MCF 10A (cell line): ENCODE data around the gene TRMT1L. TPM values are rescaled to one million over a fixed set of nuclear protein-coding genes. Genes with fewer than 3 reads are reported as not detected.

Experiments
- BruUV-seq: library from RNA; stranded (reverse); fragments of 400-500 nt; replicated peaks from 2 replicates; lab custom pipeline; 2021; lab: Mats Ljungman, UMichigan
- CTCF ChIA-PET: fragments of 300-600 bp; sonication (Branson Sonifier 250); formaldehyde crosslinking; extraction: SDS; loops from one replicate; lab custom pipeline; 2021; ENCODE audit warnings: antibody characterized with exemption, inconsistent platforms; lab: Yijun Ruan, JAX
- POLR2A ChIA-PET: fragments of 300-600, 350-650 bp; sonication (Branson Sonifier 250); formaldehyde crosslinking; extraction: SDS; loops from one replicate; lab custom pipeline; 2020; ENCODE audit warnings: antibody characterized with exemption, inconsistent platforms; lab: Yijun Ruan, JAX
- DNase-seq: peaks from one replicate; pipeline ENCODE4 v3.0.0-alpha.2; 2018; ENCODE audit not compliant: unreplicated experiment
- H3K27ac Mint-ChIP-seq: one replicate; pipeline ENCODE4 v1.8.0; 2022; ENCODE audit warnings: mild to moderate bottlenecking, low read depth, mixed read lengths; ENCODE audit not compliant: unreplicated experiment
- H3K27me3 Mint-ChIP-seq: one replicate; pipeline ENCODE4 v1.8.0; 2022; ENCODE audit warnings: mixed read lengths; ENCODE audit not compliant: insufficient read depth, unreplicated experiment
- H3K36me3 Mint-ChIP-seq: one replicate; pipeline ENCODE4 v1.8.0; 2022; ENCODE audit warnings: mild to moderate bottlenecking, moderate library complexity, mixed read lengths; ENCODE audit not compliant: insufficient read depth, unreplicated experiment
- H3K4me1 Mint-ChIP-seq: one replicate; pipeline ENCODE4 v1.8.0; 2022; ENCODE audit warnings: mixed read lengths; ENCODE audit not compliant: insufficient read depth, unreplicated experiment
- H3K4me3 Mint-ChIP-seq: one replicate; pipeline ENCODE4 v1.8.0; 2022; ENCODE audit warnings: mild to moderate bottlenecking, moderate library complexity, mixed read lengths; ENCODE audit not compliant: unreplicated experiment
- H3K9me3 Mint-ChIP-seq: one replicate; pipeline ENCODE4 v1.8.0; 2022; ENCODE audit warnings: mixed read lengths; ENCODE audit not compliant: unreplicated experiment
- intact Hi-C: fragments of 100-400 bp; cut with micrococcal nuclease; formaldehyde crosslinking; loops from 2 replicates; pipeline ENCODE4 v1.14.1; 2022
- total RNA-seq: library from RNA; stranded (reverse); gene quantifications from 2 replicates; pipeline ENCODE4 v1.2.3, GENCODE V29; 2022
- TF ChIP-seq, protein P1 (sequence below): fragments of 200-600 bp; IDR thresholded peaks from one replicate; pipeline ENCODE4 v1.8.0; 2022; ENCODE audit warnings: antibody characterized with exemption, mild to moderate bottlenecking; ENCODE audit not compliant: unreplicated experiment

The TRMT1L gene
- total RNA-seq, 1 experiment from 2014 or later: 23.4 TPM

DNA sequence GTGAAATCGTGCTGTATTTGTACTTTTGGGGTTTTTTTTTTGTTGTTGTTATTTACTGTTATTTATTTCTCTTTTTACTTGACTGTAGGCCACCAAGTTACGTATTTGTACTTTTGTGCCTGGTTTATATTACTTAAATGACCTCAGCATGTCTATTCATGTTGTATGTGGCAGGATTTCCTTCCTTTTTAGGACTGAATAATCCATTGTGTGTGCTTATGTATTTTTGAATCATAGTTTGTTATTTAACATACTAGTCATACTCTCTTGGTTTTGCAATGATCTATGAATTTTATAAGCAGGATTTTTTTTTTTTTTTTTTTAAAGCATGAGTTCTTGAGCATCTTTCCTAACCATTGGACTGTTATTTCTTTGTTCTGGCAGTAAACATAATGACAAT is 60.2 kb downstream of the TRMT1L start:
- H3K36me3 Mint-ChIP-seq: peaks cover 31% of the 10 kb centered on the region
- intact Hi-C loops: no loop called here
- H3K27ac Mint-ChIP-seq: peak overlapping the region; percentile 57
- CTCF ChIA-PET: no interaction called here
- no peaks in the 10 kb centered on the region for H3K9me3 Mint-ChIP-seq
- H3K4me3 Mint-ChIP-seq: no peak overlapping the region
- TF ChIP-seq, protein P1, sequence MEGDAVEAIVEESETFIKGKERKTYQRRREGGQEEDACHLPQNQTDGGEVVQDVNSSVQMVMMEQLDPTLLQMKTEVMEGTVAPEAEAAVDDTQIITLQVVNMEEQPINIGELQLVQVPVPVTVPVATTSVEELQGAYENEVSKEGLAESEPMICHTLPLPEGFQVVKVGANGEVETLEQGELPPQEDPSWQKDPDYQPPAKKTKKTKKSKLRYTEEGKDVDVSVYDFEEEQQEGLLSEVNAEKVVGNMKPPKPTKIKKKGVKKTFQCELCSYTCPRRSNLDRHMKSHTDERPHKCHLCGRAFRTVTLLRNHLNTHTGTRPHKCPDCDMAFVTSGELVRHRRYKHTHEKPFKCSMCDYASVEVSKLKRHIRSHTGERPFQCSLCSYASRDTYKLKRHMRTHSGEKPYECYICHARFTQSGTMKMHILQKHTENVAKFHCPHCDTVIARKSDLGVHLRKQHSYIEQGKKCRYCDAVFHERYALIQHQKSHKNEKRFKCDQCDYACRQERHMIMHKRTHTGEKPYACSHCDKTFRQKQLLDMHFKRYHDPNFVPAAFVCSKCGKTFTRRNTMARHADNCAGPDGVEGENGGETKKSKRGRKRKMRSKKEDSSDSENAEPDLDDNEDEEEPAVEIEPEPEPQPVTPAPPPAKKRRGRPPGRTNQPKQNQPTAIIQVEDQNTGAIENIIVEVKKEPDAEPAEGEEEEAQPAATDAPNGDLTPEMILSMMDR: no peak
- H3K4me1 Mint-ChIP-seq: peaks cover 11% of the 10 kb centered on the region
- no peaks in the 10 kb centered on the region for H3K27me3 Mint-ChIP-seq
- peak; percentile 24 for DNase-seq
- BruUV-seq: no TSS peak
- POLR2A ChIA-PET: interaction anchor here (0.6 to 1.3 kb wide), 3 partner anchors 19 to 56 kb away, joined by 3 to 4 read pairs (median 4); no protein-coding TSS in a partner anchor

DNA sequence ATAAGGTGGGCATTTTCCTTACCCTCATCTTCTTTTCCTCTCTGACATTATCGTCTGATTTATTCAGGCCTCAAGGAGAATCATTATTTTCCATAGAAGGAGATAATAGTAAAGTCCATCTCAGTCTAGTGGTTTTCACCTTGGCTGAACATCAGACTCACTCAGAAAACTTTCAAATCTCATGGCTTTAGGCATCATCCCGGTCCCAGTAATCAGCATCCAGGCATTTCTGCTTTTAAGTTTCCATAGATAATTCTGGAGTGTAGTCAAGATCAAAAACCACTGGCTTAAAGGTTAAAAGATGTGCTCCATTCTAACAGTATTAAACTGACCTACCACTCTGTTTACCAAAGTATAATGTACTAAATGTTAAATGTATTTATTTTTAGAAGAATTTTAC is 62.0 kb downstream of the TRMT1L start:
- CTCF ChIA-PET: no interaction called here
- no peak overlapping the region for H3K27ac Mint-ChIP-seq
- peaks cover 11% of the 10 kb centered on the region for H3K4me1 Mint-ChIP-seq
- no peak overlapping the region for H3K4me3 Mint-ChIP-seq
- no TSS peak for BruUV-seq
- intact Hi-C loops: no loop called here
- H3K27me3 Mint-ChIP-seq: no peaks in the 10 kb centered on the region
- H3K36me3 Mint-ChIP-seq: peaks cover 18% of the 10 kb centered on the region
- POLR2A ChIA-PET: no interaction called here
- no peaks in the 10 kb centered on the region for H3K9me3 Mint-ChIP-seq
- no peak for DNase-seq
- TF ChIP-seq, protein P1: no peak

DNA sequence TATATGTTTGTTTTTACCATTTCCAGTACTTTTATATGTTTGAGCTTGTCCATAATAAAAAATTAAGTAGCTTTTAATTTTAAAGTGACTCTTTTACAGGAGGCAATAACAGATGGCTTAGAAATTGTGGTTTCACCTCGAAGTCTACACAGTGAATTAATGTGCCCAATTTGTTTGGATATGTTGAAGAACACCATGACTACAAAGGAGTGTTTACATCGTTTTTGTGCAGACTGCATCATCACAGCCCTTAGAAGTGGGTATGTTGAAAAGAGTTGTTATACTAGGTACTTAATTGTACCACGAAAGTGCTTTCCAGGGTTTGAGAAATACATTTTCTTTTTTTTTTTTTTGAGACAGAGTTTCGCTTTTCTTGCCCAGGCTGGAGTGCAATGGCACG is 65.3 kb downstream of the TRMT1L start:
- Mint-ChIP-seq H3K4me3 (no peak overlapping the region), H3K27me3 (no peaks in the 10 kb centered on the region), H3K4me1 (peaks cover 4% of the 10 kb centered on the region), H3K9me3 (no peaks in the 10 kb centered on the region), H3K27ac (no peak overlapping the region), H3K36me3 (peaks cover 16% of the 10 kb centered on the region)
- TF ChIP-seq, protein P1: no peak
- intact Hi-C loops: no loop called here
- CTCF ChIA-PET: no interaction called here
- BruUV-seq: no TSS peak
- POLR2A ChIA-PET: interaction anchor here (0.6 to 1.3 kb wide), 4 partner anchors 12 to 201 kb away, joined by 3 to 4 read pairs (median 3); no protein-coding TSS in a partner anchor
- DNase-seq: no peak

DNA sequence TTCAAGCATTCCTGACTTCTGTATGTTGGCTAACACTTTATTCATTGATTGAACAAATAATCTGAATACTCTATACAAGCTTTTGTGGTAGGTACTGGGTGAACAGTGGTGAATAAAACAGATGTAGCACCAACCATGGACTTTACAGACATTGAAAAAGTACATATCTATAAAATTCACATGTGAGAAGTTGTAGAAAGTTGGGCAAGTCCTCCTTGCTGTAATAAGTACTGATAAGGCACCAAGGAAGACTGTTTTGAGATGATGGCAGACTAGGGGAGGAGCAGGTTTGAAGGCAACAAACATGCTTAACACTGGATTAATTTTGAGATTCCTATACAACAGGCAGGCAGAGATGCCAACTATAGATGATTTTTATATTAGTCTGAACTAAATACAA is 69.0 kb downstream of the TRMT1L start:
- no peaks in the 10 kb centered on the region for H3K27me3 Mint-ChIP-seq
- TF ChIP-seq, protein P1: no peak
- no peak overlapping the region for H3K4me3 Mint-ChIP-seq
- BruUV-seq: TSS peak; percentile 19
- H3K36me3 Mint-ChIP-seq: peaks cover 5% of the 10 kb centered on the region
- no peak for DNase-seq
- ChIA-PET CTCF (interaction anchor here (0.5 kb wide), 1 partner anchor 20 kb away, joined by 3 read pairs; no protein-coding TSS in a partner anchor), POLR2A (interaction anchor here (1.2 kb wide), 1 partner anchor 10 kb away, joined by 4 read pairs; no protein-coding TSS in a partner anchor)
- H3K27ac Mint-ChIP-seq: no peak overlapping the region
- no peaks in the 10 kb centered on the region for H3K4me1 Mint-ChIP-seq
- no peaks in the 10 kb centered on the region for H3K9me3 Mint-ChIP-seq
- intact Hi-C loops: no loop called here
